Activated naive CD8-positive, alpha-beta T cell treated with anti-CD3 and anti-CD28 coated beads, Interleukin-2, amount 50 U/mL, for 24 hours (primary cell): ENCODE measurements around the gene TAS1R1.
A peak's percentile ranks its signal among the peaks of the same experiment; 100 is the strongest.

ENCODE experiments used
- ATAC-seq: fragments of 150-1000 bp; cut with Tn5 transposase; one replicate; pipeline ENCODE4 v1.10.0; 2021
- DNase-seq: peaks from one replicate; pipeline ENCODE4 v3.0.0; 2021
- H3K27ac Mint-ChIP-seq: one replicate; pipeline ENCODE4 v1.8.0; 2021; ENCODE audit warnings: mild to moderate bottlenecking, mixed read lengths
- H3K27me3 Mint-ChIP-seq: one replicate; pipeline ENCODE4 v1.8.0; 2021; ENCODE audit warnings: mixed read lengths
- H3K36me3 Mint-ChIP-seq: one replicate; pipeline ENCODE4 v1.8.0; 2021; ENCODE audit warnings: low read depth, mixed read lengths
- H3K4me1 Mint-ChIP-seq: one replicate; pipeline ENCODE4 v1.8.0; 2021; ENCODE audit warnings: mixed read lengths
- H3K4me3 Mint-ChIP-seq: one replicate; pipeline ENCODE4 v1.8.0; 2021; ENCODE audit warnings: mild to moderate bottlenecking, moderate library complexity, mixed read lengths
- H3K9me3 Mint-ChIP-seq: one replicate; pipeline ENCODE4 v1.8.0; 2021; ENCODE audit warnings: mixed read lengths

TAS1R1 gene

DNA sequence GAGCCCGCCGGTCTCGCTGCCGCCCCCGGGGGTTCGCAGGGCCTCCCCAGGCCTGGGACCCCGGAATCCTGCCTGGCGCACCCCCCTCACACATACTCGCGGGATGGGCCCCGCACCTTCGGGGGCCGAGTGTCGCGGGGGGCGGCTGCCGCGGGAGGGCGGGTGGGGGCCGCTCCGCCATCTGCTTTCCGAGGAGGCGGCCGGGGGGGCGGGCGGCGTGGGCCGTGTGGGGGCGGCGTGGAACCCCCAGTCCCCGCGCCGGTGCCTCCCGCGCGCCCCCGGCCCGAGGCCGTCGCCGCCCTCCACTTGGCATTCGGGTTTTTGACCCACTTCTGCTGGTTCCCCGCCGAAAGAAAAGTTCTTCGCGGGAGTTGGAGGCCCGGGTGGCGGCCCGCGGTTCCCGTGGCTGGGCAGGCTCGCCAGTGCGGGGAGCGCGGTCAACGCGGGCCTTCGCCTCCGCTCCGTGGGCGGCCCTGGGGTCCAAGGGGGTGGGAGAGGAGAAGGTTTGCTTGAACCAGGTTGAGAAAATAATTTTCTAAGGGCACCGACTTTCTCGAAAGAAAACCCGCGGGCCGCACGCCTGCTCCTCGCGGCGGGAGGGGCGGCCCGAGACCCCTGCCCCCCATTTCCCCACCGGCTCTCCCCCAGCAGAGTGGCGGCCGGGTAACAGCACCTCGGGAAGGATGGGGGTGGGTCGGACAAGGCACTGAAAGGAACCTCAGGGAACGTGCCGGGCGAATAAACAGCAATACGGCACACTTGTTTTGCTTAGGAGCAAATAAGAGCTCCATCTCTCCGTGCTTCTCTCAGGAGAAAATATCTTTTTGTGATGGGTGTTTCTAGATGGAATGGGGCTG is 60.0 kb downstream of the TAS1R1 start:
- Mint-ChIP-seq H3K36me3 (peaks cover 10% of the 10 kb centered on the region), H3K4me3 (peak overlapping the region; percentile 78), H3K9me3 (no peaks in the 10 kb centered on the region), H3K27ac (peak overlapping the region; percentile 46), H3K27me3 (no peaks in the 10 kb centered on the region), H3K4me1 (peaks cover 17% of the 10 kb centered on the region)
- DNase-seq = no peak
- no peak for ATAC-seq

- Mint-ChIP-seq H3K4me1 (peaks cover 9% of the 10 kb centered on the region), H3K27ac (no peak overlapping the region), H3K9me3 (no peaks in the 10 kb centered on the region)
Observed at GRCh38 chr1:6619045-6619444, 63.9 kb downstream of the TAS1R1 start.

GRCh38 chr1:6621429-6622391 is 66.6 kb downstream of the TAS1R1 start:
- Mint-ChIP-seq H3K27ac (no peak overlapping the region), H3K9me3 (no peaks in the 10 kb centered on the region), H3K27me3 (no peaks in the 10 kb centered on the region), H3K4me3 (no peak overlapping the region), H3K36me3 (peaks cover 14% of the 10 kb centered on the region), H3K4me1 (peaks cover 21% of the 10 kb centered on the region)
- ATAC-seq (no peak), DNase-seq (no peak)

More at GRCh38 chr1:6619045-6619444, 63.9 kb downstream of the TAS1R1 start:
- Mint-ChIP-seq H3K36me3 (peaks cover 18% of the 10 kb centered on the region), H3K27me3 (no peaks in the 10 kb centered on the region), H3K4me3 (no peak overlapping the region)
- DNase-seq = no peak
- no peak for ATAC-seq

DNA sequence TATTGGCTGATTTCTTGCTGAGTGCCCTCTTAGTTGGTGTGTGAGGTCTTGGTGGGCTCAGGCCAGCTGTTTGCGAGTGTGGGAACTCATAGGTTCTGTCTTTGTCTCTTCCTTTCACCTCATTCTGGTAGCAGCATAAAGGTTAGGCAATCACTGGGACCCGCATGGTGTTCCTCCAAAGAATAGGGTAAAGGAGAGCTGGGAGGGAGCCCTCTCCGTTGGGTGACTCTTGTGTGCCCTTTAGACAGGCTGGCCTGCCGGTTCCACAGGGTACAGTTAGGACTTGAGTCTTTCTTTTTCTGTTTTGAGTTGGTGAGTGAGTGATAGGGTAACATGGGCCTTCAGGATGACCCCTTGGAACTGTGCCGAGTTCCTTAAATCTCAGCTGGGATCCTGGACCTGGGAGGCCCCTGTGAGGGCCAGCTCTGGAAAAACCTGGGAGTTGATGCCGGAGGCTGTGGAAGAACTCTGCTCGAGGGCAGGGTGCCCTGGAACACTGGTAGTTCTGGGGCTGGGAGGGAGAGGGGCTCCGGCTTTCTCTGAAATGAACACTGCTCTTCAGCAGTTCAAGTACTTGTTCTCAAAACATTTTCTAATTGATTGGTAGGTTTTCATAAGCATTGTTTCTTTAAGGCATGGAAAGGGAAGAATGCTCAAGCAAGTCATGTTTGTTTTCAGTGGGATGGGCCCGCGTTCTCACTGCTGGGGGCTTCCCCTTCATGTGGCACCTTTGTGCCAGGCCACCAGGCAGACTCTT is 67.5 kb downstream of the TAS1R1 start:
- Mint-ChIP-seq H3K4me3 (no peak overlapping the region), H3K27ac (no peak overlapping the region), H3K27me3 (no peaks in the 10 kb centered on the region), H3K9me3 (no peaks in the 10 kb centered on the region), H3K36me3 (peaks cover 15% of the 10 kb centered on the region), H3K4me1 (peaks cover 28% of the 10 kb centered on the region)
- DNase-seq (no peak), ATAC-seq (no peak)

- no peaks in the 10 kb centered on the region for H3K27me3 Mint-ChIP-seq
- H3K4me1 Mint-ChIP-seq = peaks cover 31% of the 10 kb centered on the region
- no peak for ATAC-seq
- no peaks in the 10 kb centered on the region for H3K9me3 Mint-ChIP-seq
- H3K4me3 Mint-ChIP-seq = no peak overlapping the region
- DNase-seq = no peak
- H3K27ac Mint-ChIP-seq = no peak overlapping the region
- H3K36me3 Mint-ChIP-seq = peaks cover 18% of the 10 kb centered on the region
Observed at GRCh38 chr1:6623269-6623965, 68.3 kb downstream of the TAS1R1 start.

DNA sequence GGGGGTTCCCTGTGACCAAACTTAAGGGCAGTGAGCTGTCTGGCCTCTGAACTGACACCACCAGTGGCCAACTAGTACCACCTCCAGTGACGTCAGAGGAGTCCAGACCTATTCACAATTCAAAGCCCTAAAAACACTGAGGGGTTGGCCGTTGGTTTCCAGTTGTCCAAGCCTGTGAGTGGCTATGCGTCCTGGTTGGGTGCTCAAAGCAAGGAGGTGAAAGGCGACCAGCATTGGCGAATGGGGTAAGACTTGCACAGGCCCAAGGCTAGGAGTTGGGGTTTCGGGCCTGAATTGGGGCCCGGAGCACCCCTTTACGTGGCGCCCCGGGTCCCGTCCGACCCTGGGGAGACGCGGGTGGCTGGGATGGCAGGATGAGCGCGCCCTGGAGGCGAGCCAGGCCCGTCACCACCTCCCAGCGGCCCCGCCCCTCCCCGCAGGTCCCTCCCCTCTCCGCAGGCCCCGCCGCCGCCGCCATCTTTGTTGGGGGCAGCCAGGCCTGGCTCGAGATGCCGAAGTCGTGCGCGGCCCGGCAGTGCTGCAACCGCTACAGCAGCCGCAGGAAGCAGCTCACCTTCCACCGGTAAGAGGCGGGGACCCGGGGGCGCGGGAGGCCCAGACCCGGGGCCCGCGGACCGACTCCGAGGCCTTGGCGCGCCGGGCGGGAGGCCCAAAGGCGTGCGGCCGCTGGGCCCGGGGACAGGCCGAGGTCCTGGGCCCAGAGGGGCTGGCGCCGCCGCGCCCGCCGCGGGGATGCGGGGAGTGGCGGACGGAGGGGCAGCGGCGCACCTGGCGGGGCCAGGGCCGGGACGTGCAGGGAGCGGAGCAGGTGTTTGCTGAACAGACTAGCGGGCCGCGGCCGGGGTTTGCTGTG is 69.8 kb downstream of the TAS1R1 start, which contains the start of gene THAP3:
Gene THAP3 (plus strand): TSS at position 159 of the 874 bp plus-strand sequence. CDS start 351 bp downstream, at position 510.
- Mint-ChIP-seq H3K4me1 (peaks cover 31% of the 10 kb centered on the region), H3K27ac (peak within 1 kb of the TSS; percentile 81), H3K27me3 (no peaks in the 10 kb centered on the region), H3K4me3 (peak within 1 kb of the TSS; percentile 87), H3K36me3 (peaks cover 16% of the 10 kb centered on the region), H3K9me3 (no peaks in the 10 kb centered on the region)
- peak; percentile 92 for ATAC-seq
- peak; percentile 91 for DNase-seq

- DNase-seq (peak; percentile 15), ATAC-seq (peak; percentile 33)
- H3K27ac Mint-ChIP-seq = peak overlapping the region; percentile 69
- H3K27me3 Mint-ChIP-seq = no peaks in the 10 kb centered on the region
- H3K4me3 Mint-ChIP-seq = peak overlapping the region; percentile 87
- H3K36me3 Mint-ChIP-seq = peaks cover 14% of the 10 kb centered on the region
- H3K9me3 Mint-ChIP-seq = no peaks in the 10 kb centered on the region
- peaks cover 31% of the 10 kb centered on the region for H3K4me1 Mint-ChIP-seq
Observed at GRCh38 chr1:6625584-6626149, 70.6 kb downstream of the TAS1R1 start.

- Mint-ChIP-seq H3K27me3 (no peaks in the 10 kb centered on the region), H3K4me1 (peaks cover 31% of the 10 kb centered on the region), H3K4me3 (peak overlapping the region; percentile 87), H3K9me3 (no peaks in the 10 kb centered on the region), H3K27ac (no peak overlapping the region), H3K36me3 (peaks cover 14% of the 10 kb centered on the region)
- DNase-seq (no peak), ATAC-seq (no peak)
Observed at GRCh38 chr1:6627031-6627430, 71.9 kb downstream of the TAS1R1 start.

DNA sequence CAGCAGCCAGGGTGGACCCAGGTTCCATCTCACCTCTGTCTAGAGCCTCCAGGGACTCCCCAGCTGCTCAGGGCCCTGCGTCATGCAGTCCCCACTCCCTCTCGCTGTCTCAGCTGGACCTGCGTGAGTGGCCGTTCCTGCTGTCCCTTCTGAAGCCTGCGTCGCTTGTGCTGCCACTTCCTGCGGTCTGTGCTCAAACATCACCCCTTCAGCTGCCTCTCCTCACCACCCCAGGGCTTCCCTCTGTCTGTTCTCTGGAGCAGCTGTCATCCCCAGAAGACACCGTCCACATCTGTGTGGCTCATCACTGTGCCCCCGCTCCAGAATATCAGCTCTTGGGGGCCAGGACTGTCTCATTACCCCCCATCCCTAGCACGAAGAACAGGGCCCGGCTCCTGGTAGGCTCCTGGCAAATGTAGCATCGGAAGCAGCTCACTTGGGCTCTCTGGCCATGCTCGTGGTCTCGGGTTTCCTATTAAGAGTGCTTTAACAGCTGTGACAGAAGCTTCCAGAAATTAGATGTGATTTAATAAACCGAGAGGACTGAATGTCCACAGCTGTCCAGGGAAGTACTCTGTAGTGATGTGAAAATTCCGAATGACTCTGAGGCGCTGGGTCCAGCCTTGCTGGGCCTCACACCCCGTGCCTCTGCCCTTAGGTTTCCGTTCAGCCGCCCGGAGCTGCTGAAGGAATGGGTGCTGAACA is 72.9 kb downstream of the TAS1R1 start:
- no peak for ATAC-seq
- Mint-ChIP-seq H3K4me1 (peaks cover 31% of the 10 kb centered on the region), H3K9me3 (no peaks in the 10 kb centered on the region), H3K27me3 (no peaks in the 10 kb centered on the region), H3K36me3 (peaks cover 8% of the 10 kb centered on the region), H3K27ac (no peak overlapping the region), H3K4me3 (peak overlapping the region; percentile 35)
- no peak for DNase-seq

DNA sequence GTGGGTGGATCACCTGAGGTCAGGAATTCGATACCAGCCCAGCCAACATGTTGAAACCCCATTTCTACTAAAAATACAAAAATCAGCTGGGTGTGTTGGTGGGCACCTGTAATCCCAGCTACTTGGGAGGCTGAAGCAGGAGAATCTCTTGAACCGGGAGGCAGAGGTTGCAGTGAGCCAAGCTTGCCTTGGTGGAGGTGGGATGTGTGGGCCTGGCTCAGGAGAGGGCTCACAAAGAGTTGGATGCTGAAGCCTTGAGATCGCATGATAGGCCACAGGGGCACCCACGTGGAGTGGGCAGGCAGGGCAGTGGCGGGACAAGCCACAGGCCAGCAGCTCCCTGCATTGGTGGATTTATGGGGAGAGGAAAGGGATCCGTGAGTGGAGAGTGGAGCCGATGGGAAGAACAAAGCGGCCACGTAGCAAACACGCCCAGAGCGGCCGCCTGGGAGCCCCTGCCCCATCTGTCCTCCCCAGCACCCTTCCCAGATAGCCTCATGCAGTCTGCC is 73.9 kb downstream of the TAS1R1 start:
- no peak for ATAC-seq
- DNase-seq = no peak
- no peak overlapping the region for H3K27ac Mint-ChIP-seq
- H3K27me3 Mint-ChIP-seq = no peaks in the 10 kb centered on the region
- H3K4me1 Mint-ChIP-seq = peaks cover 29% of the 10 kb centered on the region
- H3K36me3 Mint-ChIP-seq = peaks cover 15% of the 10 kb centered on the region
- no peaks in the 10 kb centered on the region for H3K9me3 Mint-ChIP-seq
- H3K4me3 Mint-ChIP-seq = no peak overlapping the region
